B cell (primary cell): ENCODE data around the gene SLCO3A1. TPM values are rescaled to one million over a fixed set of nuclear protein-coding genes. Genes with fewer than 3 reads are reported as not detected.

ENCODE experiments used
- ATAC-seq: fragments of 200-7000 bp; cut with Tn5 transposase; one replicate; pipeline ENCODE4 v1.10.0; 2021; ENCODE audit warnings: low read depth, mild to moderate bottlenecking, moderate number of reproducible peaks, moderate library complexity
- CTCF ChIA-PET: fragments of 350-600 bp; sonication (Branson Sonifier 250); formaldehyde crosslinking; loops from one replicate; lab custom pipeline; 2021; ENCODE audit warnings: antibody characterized with exemption, inconsistent platforms; lab: Charles Lee
- POLR2A ChIA-PET: fragments of 350-600 bp; sonication (Branson Sonifier 250); formaldehyde crosslinking; loops from one replicate; lab custom pipeline; 2021; ENCODE audit warnings: antibody characterized with exemption; lab: Charles Lee
- DNase-seq: peaks from one replicate; pipeline ENCODE4 v3.0.0; 2013
- H2AFZ ChIP-seq: 2 replicates; pipeline ENCODE4 v1.6.1; 2012; ENCODE audit warnings: mild to moderate bottlenecking, low read depth, low read length; ENCODE audit not compliant: insufficient read depth, poor library complexity, severe bottlenecking
- H3K27ac ChIP-seq, 2 donors: 1 replicate in 1 of 2; 2 replicates in 1 of 2; pipeline ENCODE4 v1.5.1; 2012 to 2013; ENCODE audit warnings: low read length in 2 of 2, mild to moderate bottlenecking in 2 of 2, moderate library complexity in 1 of 2
- H3K27me3 ChIP-seq, 4 experiments: fragments of 200-600 bp in 1 of 4; sonication (generic) in 1 of 4; replicated peaks in 1 of 4; 1 replicate in 2 of 4; 2 replicates in 2 of 4; pipeline versions ENCODE4 v1.6.1 to v1.7.0; 2013 to 2016; ENCODE audit warnings: low read length in 3 of 4, mild to moderate bottlenecking in 2 of 4, mixed read lengths in 1 of 4, moderate library complexity in 1 of 4; ENCODE audit not compliant: insufficient read depth in 4 of 4, control insufficient read depth in 3 of 4; ENCODE audit errors: control extremely low read depth in 1 of 4
- H3K36me3 ChIP-seq, 2 experiments: replicated peaks in 1 of 2; 1 replicate in 1 of 2; 2 replicates in 1 of 2; pipeline versions ENCODE4 v1.6.1 to v1.7.1; 2013; ENCODE audit warnings: low read length in 1 of 2; ENCODE audit not compliant: insufficient read depth in 2 of 2, control insufficient read depth in 1 of 2; ENCODE audit errors: control extremely low read depth in 1 of 2, extremely low read depth in 1 of 2
- H3K4me1 ChIP-seq, 2 donors: fragments of 200-600 bp in 1 of 2; sonication (generic) in 1 of 2; 1 replicate in 1 of 2; 2 replicates in 1 of 2; pipeline versions ENCODE4 v1.5.1 to v1.6.1; 2013 to 2017; ENCODE audit warnings: low read length in 2 of 2; ENCODE audit not compliant: control insufficient read depth in 2 of 2, insufficient read depth in 2 of 2
- H3K4me2 ChIP-seq: replicated peaks from 2 replicates; pipeline ENCODE3; 2012; ENCODE audit warnings: mild to moderate bottlenecking, low read depth, low read length; ENCODE audit not compliant: poor library complexity, severe bottlenecking
- H3K4me3 ChIP-seq, 5 experiments: fragments of 200-600 bp in 1 of 5; sonication (generic) in 1 of 5; 1 replicate in 3 of 5; 2 replicates in 2 of 5; pipeline versions ENCODE4 v1.5.1 to v1.7.0; 2011 to 2016; ENCODE audit warnings: low read length in 4 of 5, mild to moderate bottlenecking in 4 of 5, low read depth in 2 of 5, control low read depth in 1 of 5, moderate library complexity in 1 of 5; ENCODE audit not compliant: insufficient read depth in 1 of 5; ENCODE audit errors: control extremely low read depth in 1 of 5, extremely low read depth in 1 of 5
- H3K79me2 ChIP-seq: fragments of 200-600 bp; sonication (generic); one replicate; pipeline ENCODE4 v1.6.0; 2016; ENCODE audit warnings: low read length; ENCODE audit not compliant: control insufficient read depth, insufficient read depth
- H3K9ac ChIP-seq: fragments of 200-600 bp; sonication (generic); 2 replicates; pipeline ENCODE4 v1.6.1; 2017; ENCODE audit warnings: mild to moderate bottlenecking, low read length, moderate library complexity
- H3K9me3 ChIP-seq, 3 donors: one replicate each; pipeline versions ENCODE4 v1.6.1 to v1.7.1; 2013; ENCODE audit warnings: low read length in 2 of 3; ENCODE audit not compliant: control insufficient read depth in 2 of 3, insufficient read depth in 1 of 3; ENCODE audit errors: control extremely low read depth in 1 of 3
- H4K20me1 ChIP-seq: 2 replicates; pipeline ENCODE4 v1.6.0; 2012; ENCODE audit warnings: mild to moderate bottlenecking, low read length; ENCODE audit not compliant: insufficient read depth, control insufficient read depth, poor library complexity, severe bottlenecking
- H3K27ac Mint-ChIP-seq: one replicate; pipeline ENCODE4 v1.8.0; 2021; ENCODE audit warnings: mixed read lengths
- H3K27me3 Mint-ChIP-seq: one replicate; pipeline ENCODE4 v1.8.0; 2021; ENCODE audit warnings: mixed read lengths
- H3K4me1 Mint-ChIP-seq: one replicate; pipeline ENCODE4 v1.8.0; 2021; ENCODE audit warnings: mixed read lengths
- H3K4me3 Mint-ChIP-seq: one replicate; pipeline ENCODE4 v1.8.0; 2021; ENCODE audit warnings: mixed read lengths
- H3K9me3 Mint-ChIP-seq: one replicate; pipeline ENCODE4 v1.8.0; 2022; ENCODE audit warnings: mixed read lengths; ENCODE audit not compliant: insufficient read depth
- CTCF ChIP-seq: fragments of 200-600 bp; IDR thresholded peaks from one replicate; pipeline ENCODE4 v1.8.0; 2022; ENCODE audit warnings: antibody characterized with exemption, mild to moderate bottlenecking
- EZH2 ChIP-seq: IDR thresholded peaks from 2 replicates; pipeline ENCODE4 v1.6.1; 2012; ENCODE audit warnings: borderline replicate concordance, low read depth, mild to moderate bottlenecking, moderate library complexity, low read length; ENCODE audit not compliant: insufficient read depth, poor library complexity, severe bottlenecking
- WGBS: methylation state at CpG from one replicate; pipeline ENCODE4 v1.1.5; 2013; ENCODE audit warnings: missing lambda C conversion rate; ENCODE audit not compliant: insufficient coverage; 5-methylcytosine and 5-hydroxymethylcytosine counted together
- intact Hi-C: fragments of 100-400 bp; cut with micrococcal nuclease; formaldehyde crosslinking; loops from one replicate; pipeline ENCODE4 v1.10.0; 2022
- polyA plus RNA-seq: library from polyadenylated mRNA; depleted of rRNA; stranded (reverse); fragments of >200 nt; gene quantifications from 2 replicates; pipeline ENCODE4 v1.2.3, GENCODE V29; 2012
- total RNA-seq, 2 donors: library from RNA; stranded (reverse); fragments of 120-200 nt in 1 of 2; gene quantifications; 1 replicate in 1 of 2; 2 replicates in 1 of 2; pipeline versions ENCODE4 v1.2.3 to v1.2.4, GENCODE V29; 2013 to 2022

Gene SLCO3A1
- total and polyA plus RNA-seq, 2 donors (not counting 1 experiment from before 2014, with no cell fraction given): 0.99 to 2.3 TPM

GRCh38 chr15:91997163-91997562 lies 143.7 kb downstream of the SLCO3A1 start:
- H3K27ac ChIP-seq: no peak overlapping the region
- ATAC-seq (no peak), DNase-seq (no peak)
- intact Hi-C loops: no loop called here
- no peaks in the 10 kb centered on the region for H3K79me2 ChIP-seq
- no peak overlapping the region for H3K4me3 Mint-ChIP-seq
- peaks cover 0 to 3% (median 0%) of the 10 kb centered on the region in 3 donors for H3K9me3 ChIP-seq
- WGBS: 80% methylated on average over 1 of the region's 2 CpGs
- H3K4me2 ChIP-seq: no peak overlapping the region
- no peaks in the 10 kb centered on the region for H3K4me1 Mint-ChIP-seq
- H3K27me3 ChIP-seq: no peaks in the 10 kb centered on the region
- CTCF ChIA-PET: no interaction called here
- H3K4me3 ChIP-seq: no peak overlapping the region
- no peak overlapping the region for H3K9ac ChIP-seq
- H3K27ac Mint-ChIP-seq: no peak overlapping the region
- H3K9me3 Mint-ChIP-seq: no peaks in the 10 kb centered on the region
- no peaks in the 10 kb centered on the region for H3K4me1 ChIP-seq
- TF ChIP-seq CTCF: no peak
- no peak for TF ChIP-seq EZH2
- H3K36me3 ChIP-seq: no peaks in the 10 kb centered on the region
- H3K27me3 Mint-ChIP-seq: no peaks in the 10 kb centered on the region
- no peaks in the 10 kb centered on the region for H4K20me1 ChIP-seq
- POLR2A ChIA-PET: no interaction called here
- no peak overlapping the region for H2AFZ ChIP-seq

GRCh38 chr15:92000709-92001108 lies 147.2 kb downstream of the SLCO3A1 start:
- no peak overlapping the region for H3K27ac Mint-ChIP-seq

More at GRCh38 chr15:92000709-92001108, 147.2 kb downstream of the SLCO3A1 start:
- Mint-ChIP-seq H3K9me3 (no peaks in the 10 kb centered on the region), H3K4me3 (no peak overlapping the region), H3K4me1 (no peaks in the 10 kb centered on the region), H3K27me3 (no peaks in the 10 kb centered on the region)
- POLR2A ChIA-PET: no interaction called here
- no peak overlapping the region for H3K27ac ChIP-seq
- H3K4me3 ChIP-seq: no peak overlapping the region
- DNase-seq (no peak), ATAC-seq (no peak)
- TF ChIP-seq CTCF (no peak), EZH2 (no peak)
- no peaks in the 10 kb centered on the region for H3K79me2 ChIP-seq
- H3K36me3 ChIP-seq: no peaks in the 10 kb centered on the region
- H3K4me2 ChIP-seq: no peak overlapping the region
- peaks cover 0 to 3% (median 0%) of the 10 kb centered on the region in 3 donors for H3K9me3 ChIP-seq
- no peaks in the 10 kb centered on the region for H4K20me1 ChIP-seq
- CTCF ChIA-PET: no interaction called here
- no peak overlapping the region for H2AFZ ChIP-seq
- no peaks in the 10 kb centered on the region for H3K27me3 ChIP-seq
- intact Hi-C loops: no loop called here
- H3K9ac ChIP-seq: no peak overlapping the region
- no peaks in the 10 kb centered on the region for H3K4me1 ChIP-seq
- 93% methylated on average over 5 of the region's 6 CpGs for WGBS
